Measurements from ENCODE around the gene TUBB. TPM values are rescaled to one million over a fixed set of nuclear protein-coding genes. Genes with fewer than 3 reads are reported as not detected.

The TUBB gene
- total and polyA plus RNA-seq, 2 of the 8 experiments (the other 6 are each of a cell fraction or from before 2014, with no cell fraction given) = 1,880 to 3,022 TPM

DNA sequence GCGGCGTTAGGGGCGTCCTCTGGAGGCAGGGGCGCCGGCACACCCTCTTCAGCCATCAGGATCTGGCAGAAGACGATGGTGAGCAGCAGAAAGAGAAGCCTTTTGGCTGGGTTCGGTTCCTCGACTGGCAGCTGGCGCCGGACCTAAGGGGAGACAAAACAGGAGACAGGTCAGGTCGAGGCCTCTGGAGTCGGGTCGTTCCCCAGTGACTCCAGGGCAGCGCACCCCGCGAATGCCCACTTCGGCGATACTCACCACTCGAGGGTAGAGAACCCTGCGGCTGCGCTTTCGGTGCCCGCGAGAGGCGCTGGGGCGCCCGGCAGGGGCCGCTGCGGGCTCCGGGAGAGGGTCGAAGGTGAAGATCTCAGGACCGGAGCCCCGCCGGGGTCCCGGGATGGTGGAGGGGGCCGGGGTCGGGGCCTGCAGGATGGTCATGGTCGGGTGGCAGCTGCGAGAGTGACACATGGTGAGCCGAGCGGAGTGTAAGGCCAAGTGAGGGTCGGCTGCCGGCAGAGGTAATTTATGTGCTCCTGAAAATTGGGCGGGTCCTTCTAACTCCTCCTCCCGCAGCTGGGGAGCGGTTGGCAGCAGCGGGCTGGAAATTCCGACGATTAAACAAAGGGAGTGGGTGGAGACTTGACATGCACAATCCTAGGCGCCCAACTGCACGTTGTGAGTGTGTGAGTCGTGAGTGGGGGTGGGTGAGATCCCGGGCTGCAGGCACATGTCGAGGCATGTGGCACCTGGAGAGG, 24.1 kb downstream of the TUBB start, which contains the start of gene IER3 (continued):
- TF ChIP-seq BRCA1 (IDR thresholded peaks at IDR 0.05; ENCODE audit: low read depth, low read length) (no peak), YY1 (IDR thresholded peaks at IDR 0.05; ENCODE audit: low read depth, low read length) (no peak), SIRT6 (IDR thresholded peaks at IDR 0.05; ENCODE audit: low read length) (no peak), CHD2 (IDR thresholded peaks at IDR 0.05; ENCODE audit: low read length) (no peak), CTBP2 (IDR thresholded peaks at IDR 0.05; ENCODE audit: borderline replicate concordance, insufficient read depth, insufficient read length, low read length) (no peak), SRF (IDR thresholded peaks at IDR 0.05; ENCODE audit: low read depth, low read length) (no peak), RAD21 (IDR thresholded peaks at IDR 0.05 in 1 of 2, conservative IDR thresholded peaks at IDR 0.05 in 1 of 2; ENCODE audit: low read depth in 2 of 2, low read length in 2 of 2) (peak; percentile 35 to 57; a peak in 3 of 4 replicates), POU5F1 (IDR thresholded peaks at IDR 0.05; ENCODE audit: low read depth, low read length) (no peak), SAP30 (IDR thresholded peaks at IDR 0.05; ENCODE audit: insufficient read depth, insufficient replicate concordance, low read length) (no peak), TAF1 (IDR thresholded peaks at IDR 0.05; ENCODE audit: low read depth, low read length) (peak; percentile 97), SP4 (IDR thresholded peaks at IDR 0.05; ENCODE audit: low read length) (peak; percentile 59; the same call in 1 of the 2 replicates), CHD1 (IDR thresholded peaks at IDR 0.05; ENCODE audit: low read depth, low read length) (no peak), MAFK (IDR thresholded peaks at IDR 0.05; ENCODE audit: low read depth, low read length) (no peak), BCL11A (IDR thresholded peaks at IDR 0.05; ENCODE audit: low read depth in 2 of 2, low read length in 2 of 2) (no peak), SUZ12 (IDR thresholded peaks at IDR 0.05; ENCODE audit: low read length) (no peak), TAF7 (optimal IDR thresholded peaks at IDR 0.05; ENCODE audit: borderline replicate concordance, low read depth, low read length) (peak; percentile 89), SIN3A (conservative IDR thresholded peaks at IDR 0.05 in 1 of 2, IDR thresholded peaks at IDR 0.05 in 1 of 2; ENCODE audit: low read depth in 1 of 2, low read length in 2 of 2) (peak; percentile 72 to 84; a peak in 3 of 4 replicates)
- TF ChIP-seq, protein P1, sequence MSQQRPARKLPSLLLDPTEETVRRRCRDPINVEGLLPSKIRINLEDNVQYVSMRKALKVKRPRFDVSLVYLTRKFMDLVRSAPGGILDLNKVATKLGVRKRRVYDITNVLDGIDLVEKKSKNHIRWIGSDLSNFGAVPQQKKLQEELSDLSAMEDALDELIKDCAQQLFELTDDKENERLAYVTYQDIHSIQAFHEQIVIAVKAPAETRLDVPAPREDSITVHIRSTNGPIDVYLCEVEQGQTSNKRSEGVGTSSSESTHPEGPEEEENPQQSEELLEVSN (IDR thresholded peaks at IDR 0.05) = no peak
- TF ChIP-seq, protein P2, sequence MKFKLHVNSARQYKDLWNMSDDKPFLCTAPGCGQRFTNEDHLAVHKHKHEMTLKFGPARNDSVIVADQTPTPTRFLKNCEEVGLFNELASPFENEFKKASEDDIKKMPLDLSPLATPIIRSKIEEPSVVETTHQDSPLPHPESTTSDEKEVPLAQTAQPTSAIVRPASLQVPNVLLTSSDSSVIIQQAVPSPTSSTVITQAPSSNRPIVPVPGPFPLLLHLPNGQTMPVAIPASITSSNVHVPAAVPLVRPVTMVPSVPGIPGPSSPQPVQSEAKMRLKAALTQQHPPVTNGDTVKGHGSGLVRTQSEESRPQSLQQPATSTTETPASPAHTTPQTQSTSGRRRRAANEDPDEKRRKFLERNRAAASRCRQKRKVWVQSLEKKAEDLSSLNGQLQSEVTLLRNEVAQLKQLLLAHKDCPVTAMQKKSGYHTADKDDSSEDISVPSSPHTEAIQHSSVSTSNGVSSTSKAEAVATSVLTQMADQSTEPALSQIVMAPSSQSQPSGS (IDR thresholded peaks at IDR 0.05; ENCODE audit: low read length) = no peak
